Inflammatory macrophage treated with lipopolysaccharide for 4 hours (primary cell): ENCODE data around the gene IQUB.
"Not testable (repeated sequence)": the region's sequence is repeated elsewhere in the genome, so short reads cannot be mapped to it uniquely, and the experiment has no call there.

Experiments used
- DNase-seq: peaks from one replicate; pipeline ENCODE4 v3.0.0-alpha.2; 2020

The IQUB gene

DNA sequence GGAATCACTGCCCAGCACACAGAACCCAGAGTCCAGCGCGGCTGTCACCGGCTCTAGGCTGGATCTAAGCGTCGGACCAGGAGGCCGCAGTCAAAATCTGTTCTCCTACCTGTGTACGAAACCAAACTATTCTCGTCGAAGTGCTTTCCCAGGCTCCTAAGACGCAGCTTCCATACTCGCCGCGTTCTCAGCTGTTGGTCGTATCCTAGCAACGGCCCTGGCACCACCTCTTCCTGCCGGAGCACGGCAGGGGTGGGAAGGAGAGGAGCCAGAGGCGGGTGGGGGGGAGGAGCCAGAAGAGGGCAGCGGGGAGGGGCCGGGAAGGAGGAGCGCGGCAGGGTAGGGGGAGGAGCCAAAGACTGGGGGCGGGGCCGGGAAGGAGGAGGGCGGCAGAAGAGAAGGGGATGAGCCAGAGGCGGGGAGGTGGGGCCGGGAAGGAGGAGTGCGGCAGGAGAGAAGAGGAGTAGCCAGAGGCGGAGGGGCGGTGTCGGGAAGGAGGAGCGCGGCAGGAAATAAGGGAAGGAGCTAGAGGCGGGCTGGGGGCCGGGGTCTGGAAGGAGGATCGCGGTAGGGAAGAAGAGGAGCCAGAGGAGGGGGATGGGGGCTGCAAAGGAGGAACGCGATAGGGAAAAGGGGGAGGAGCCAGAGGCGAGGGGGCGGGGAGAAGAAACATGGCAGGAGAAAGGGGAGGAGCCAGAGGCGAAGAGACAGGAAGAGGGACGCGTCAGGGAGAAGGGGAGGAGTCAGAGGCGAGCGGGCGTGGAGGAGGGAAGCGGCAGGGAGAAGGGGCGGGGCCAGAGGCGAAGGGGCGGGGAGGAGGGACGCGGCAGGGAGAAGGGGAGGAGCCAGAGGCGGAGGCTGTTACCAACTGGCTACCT is at the start of gene IQUB:
IQUB (minus strand) TSS at position 213 of the 878 bp plus-strand sequence. CDS start 22,255 bp downstream, outside the sequence.
- DNase-seq: peak; percentile 98

DNA sequence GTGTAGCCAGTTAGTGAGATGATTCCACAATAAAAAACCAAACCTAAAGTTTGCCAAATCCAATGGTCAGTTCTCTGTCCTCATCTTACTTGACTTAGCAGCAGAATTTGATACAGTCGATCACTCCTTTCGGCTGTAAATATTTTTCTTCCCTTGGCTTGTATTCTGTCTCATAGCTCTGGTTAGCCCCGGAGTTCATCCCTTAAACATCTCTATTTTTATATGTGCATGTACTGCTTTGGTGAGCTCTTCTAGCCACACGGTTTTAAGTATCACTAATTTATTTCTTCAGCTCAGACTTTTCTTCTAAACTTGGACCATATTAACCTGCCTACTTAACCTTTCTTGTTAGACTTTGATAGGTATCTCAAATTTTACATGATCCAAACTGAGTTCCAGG is 49.4 kb upstream of the IQUB start:
- no peak for DNase-seq

DNA sequence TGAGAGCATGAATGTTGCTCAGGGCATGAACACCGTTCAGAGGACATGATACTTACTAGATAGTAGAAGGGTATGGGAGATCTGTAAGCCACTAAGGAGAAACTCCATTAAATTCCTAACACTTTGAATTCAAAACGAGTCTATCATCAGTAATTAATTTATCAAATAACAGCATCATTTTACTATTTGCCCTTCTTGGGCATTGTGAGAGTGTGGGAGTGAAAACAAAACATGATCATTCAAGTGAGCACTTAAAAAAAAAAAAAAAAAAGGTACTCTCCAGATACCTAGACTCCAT is 46.7 kb upstream of the IQUB start:
- DNase-seq: no peak

DNA sequence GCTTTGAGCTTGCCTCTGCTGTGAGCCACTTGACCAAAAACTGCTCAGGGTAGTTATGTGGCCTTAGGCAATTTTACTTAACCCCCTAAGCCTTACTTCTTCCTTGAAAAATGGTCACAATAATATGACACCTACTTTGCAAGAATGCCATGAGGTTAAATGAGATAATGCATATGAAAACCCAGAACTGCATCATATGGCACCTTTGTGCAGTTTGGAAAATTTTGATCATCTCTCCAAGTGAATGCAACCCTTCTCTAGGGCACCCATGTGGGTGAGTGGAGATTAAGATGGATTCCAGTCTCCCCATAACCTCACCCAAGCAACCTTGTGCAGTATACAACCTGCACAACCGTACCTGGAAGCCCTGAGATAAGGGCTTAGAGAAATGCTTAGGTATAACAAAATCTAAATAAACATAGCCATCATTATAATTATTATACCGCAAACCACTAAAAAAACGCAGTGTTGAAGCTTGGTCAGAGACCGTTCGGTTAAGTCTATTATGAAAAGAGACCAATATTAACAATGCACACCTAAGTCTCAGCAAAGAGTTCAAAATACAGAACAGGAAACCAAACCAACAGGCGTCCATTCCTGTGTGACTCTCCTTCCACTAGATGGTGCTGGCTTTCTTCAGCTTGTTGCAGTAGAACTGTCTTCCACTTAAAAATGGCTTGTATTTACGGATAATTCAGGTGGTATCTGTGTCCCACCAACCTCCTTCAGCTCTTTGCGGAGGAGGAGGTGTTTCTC is 46.2 kb upstream of the IQUB start:
- peak; percentile 10 for DNase-seq

DNA sequence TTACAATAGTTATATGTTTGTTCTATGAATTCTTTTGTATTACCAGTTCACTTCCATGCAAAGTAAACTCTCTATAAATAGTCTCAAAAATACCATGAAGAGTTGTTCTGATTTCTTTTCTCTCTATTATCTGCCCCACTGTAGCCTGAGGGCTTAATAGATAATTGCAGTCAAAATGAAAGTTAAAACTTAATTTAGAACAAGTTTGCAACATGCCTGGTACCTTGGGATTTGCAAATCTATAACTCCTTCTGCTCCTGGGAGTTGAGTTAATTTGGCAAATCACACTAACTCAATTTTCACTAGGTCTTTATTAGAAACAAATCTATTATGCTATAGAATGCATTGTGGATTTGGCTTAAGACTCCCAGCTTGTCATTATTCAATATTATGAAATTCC is 45.0 kb upstream of the IQUB start:
- no peak for DNase-seq

DNA sequence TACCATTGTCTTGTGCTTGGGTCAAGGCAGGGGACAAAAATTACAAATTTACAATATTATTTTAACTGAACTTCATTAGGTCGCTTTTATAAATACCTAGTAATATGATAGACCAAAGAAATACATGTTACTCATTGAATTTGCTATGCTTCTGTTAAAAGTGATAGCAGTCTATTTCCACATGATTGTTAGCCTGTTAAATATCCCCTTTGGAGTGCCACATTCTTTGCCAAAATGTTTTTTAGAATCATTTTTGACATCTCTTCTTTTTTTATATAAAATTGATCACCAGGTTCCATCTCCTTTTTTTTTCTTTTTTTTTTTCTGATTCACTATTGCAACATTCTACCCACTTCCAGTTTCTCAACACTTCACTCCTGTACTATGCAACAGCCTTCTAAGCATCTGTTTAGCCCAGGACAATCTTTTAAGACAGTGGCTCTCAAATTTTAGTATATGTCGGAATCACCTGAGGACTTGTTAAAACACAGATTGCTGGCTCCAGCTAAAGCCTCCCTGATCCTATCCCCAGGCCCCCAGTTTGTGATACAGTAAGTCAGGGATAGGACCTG is 39.6 kb upstream of the IQUB start:
- no peak for DNase-seq

DNA sequence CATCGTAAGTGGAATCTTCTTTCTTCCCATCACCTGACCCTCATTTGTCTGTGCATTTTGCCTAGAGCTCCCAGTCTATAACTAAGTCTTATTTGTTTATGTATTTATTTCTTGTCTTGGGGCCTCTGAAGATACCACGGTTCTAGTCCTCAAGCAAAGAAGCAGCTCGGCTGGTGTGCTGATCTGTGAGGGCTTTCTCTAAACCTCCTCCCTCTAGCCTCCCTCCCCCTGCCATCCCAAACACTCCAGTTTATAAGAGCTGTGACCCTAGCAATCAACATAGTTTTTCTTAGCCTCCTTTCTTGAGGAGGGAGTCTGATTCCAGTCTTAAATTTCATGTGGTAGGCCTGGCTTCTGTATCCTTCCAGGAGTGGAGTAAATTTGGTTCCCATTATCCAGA is 38.9 kb upstream of the IQUB start:
- no peak for DNase-seq

DNA sequence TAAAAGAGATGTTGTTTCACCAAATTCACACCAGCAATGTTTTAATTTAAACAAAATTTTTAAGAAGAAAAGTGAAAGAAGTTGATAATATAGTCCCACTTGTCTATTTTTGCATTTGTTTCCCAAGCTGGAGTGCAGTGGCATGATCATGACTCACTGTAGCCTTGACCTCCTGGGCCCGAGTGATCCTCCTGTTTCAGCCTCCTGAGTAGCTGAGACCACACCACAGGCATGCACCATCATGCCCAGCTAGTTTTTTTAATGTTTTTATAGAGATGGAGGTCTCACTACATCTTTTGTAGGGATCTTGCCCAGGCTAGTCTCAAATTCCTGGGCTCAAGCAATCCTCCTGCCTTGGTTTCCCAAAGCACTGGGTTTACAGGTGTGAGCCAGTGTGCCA is 37.3 kb upstream of the IQUB start:
- DNase-seq: peak; percentile 10

DNA sequence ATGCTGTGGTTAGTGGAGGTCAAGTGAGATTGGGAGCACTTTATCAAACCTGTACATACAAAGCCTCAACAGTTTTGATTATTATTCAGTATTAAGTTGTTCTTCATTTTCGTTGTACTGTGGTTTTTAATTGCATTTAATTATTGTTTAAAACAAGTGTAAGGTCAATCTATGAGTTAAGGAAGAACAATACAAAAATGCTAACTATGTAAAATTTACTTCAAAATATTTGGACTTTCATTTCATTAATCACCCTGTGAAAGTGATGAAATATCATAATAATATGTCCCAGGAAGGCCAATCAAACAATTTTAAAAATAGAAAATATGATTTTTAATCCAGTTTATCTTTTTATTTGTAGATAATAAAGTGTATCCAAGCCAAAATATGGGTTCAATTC is 36.8 kb upstream of the IQUB start:
- no peak for DNase-seq

DNA sequence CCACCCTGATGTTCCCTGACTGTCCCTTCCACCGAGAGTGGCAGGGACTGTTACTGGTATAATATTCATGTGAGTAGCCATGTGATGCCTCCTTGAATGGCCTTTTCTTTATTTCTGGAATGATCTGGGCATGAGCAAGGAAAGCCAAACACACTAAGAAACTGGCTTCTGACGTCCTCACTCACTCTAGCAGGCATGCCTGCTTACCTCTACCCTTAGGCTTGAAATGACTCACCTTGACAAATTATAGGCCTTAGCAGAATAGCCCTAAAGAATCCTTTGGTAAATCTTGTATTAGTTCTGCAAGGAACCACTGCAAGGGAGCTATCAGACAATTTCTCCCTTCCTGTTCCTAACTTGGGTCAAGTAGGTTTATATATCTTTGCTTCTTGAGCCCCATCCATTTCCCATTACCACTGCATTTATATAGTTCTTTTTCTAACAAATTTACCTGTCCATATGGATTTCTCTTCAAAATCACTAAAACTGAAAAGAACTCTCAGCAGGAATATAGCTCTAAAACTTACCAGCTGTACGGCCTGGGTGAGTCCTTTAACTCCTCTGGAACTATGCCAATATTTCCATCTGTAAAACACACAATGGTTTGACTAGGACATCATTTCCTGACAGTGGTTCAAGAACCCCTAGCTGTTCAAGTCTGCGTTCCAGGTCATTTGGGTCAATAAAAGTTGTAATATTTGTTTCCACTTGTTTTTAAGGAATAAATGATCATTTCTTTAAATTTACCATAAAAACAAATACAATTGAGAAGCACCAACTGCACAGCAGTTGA is 36.2 kb upstream of the IQUB start:
- no peak for DNase-seq

DNA sequence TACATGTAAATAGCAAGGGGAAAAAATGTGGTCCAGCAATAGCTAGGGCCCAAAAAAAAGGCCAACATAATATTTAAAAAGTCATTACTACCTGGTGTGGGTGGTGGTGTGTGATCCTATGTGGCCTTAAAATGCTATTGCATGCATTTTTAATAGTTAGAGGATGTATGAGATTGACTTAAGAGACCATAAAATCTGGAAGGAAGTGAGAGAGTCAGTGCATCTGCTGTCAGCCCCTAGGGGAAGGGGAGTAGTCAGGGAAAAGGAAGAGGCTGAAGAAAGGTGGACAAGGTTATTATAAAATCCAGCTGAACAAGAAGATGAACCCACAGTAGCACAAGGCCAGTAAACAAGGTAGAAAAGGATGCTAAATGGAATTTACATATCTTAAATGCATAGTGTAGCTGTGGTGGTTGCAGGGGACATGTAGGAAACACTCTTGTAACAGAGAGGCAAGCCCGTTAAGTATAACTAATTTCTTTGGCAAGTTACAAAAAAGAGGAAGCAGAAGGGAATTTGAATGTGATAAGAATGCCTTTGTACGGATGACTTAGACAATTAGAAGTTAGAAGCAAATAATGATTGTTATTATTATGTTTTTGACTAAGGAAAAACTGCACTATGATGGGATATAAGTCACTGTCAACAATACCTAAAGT is 35.1 kb upstream of the IQUB start:
- no peak for DNase-seq

DNA sequence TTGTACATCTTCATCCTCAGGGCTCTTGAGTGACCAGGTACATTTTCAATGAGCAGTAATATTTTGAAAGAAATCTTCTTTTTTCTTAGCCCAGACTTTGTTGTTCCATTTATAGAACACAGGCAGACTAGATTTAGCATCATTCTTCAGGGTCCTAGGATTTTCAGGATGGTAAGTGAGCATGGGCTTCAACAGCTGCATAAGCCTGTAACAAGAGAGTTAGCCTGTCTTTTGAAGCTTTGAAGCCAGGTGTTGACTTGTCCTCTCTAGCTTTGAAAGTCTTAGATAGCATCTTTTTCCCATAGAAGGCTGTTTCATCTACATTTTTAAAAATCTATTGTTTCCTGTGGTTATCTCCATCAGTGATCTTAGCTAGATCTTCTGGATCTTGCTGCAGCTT is 27.7 kb upstream of the IQUB start:
- no peak for DNase-seq

DNA sequence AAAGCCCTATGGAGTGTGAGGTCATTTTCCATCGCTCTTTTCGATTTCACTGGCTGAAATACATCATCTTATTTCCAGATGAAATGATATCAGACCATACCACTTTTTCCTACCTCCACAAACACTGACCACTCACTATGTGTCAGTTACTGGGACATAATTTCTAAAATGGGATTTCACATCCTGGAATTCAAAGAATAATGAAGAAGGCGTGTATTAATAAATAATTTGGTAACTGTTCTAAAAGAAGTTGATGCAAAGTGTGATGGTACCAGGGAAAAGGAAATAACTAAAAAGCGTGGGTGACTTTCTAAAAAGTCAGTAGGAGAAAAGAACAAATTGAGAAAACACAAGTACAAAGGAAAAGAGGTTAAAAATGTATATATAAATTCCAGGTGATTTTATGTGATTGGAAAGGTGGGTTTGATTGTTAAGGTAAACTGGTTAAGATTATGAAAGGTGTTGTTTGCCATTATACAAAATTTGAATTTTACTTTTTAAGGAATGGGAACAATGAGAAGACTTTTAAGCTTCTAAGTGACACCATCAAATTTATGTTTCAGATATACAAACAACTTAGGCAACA is 24.0 kb upstream of the IQUB start:
- DNase-seq: no peak

DNA sequence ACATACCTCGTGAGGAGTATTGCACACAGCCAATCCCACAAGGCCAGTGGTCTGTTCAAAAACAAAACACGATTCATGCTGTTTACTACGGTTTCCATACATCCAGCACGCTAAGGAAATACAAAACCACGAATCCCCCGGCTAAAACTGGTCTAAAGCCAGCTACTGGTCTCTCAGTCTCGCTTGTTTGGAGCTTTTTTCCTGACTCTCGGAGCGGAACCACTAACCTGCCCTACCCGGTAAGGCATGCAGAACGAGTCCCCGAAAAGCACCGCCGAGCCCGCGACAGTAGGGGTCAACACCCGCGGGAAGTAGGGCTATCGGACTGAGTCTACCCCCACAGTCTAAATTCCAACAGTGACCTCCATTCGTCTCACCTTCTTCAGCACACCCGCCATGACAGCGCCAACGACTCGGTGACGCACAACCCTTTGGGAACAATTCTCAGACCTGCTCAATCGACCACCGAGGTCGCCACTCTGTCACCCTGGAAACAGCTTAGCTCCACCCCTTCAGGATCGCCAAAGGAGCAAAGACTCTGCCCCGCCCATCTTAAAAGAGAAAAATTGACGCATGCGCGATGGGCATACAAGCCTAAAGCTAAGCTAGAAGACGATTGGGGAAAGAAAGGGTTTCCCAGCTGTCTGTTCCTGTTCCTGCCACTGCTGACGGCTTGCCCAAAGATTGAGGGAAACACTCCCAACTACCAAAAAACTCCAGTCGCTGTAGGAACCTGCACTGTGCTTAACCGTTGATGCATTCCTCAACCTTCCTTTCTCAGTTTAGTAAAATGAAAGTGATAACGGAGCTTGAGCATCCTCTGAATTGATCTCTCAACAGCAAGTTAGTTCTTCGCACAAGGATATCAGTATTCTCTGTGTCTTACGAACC is 23.2 kb upstream of the IQUB start, which contains the start of gene NDUFA5:
NDUFA5 (minus strand) TSS at position 421 of the 891 bp plus-strand sequence; CDS start at position 398, 23 bp downstream.
- peak; percentile 100 for DNase-seq

DNA sequence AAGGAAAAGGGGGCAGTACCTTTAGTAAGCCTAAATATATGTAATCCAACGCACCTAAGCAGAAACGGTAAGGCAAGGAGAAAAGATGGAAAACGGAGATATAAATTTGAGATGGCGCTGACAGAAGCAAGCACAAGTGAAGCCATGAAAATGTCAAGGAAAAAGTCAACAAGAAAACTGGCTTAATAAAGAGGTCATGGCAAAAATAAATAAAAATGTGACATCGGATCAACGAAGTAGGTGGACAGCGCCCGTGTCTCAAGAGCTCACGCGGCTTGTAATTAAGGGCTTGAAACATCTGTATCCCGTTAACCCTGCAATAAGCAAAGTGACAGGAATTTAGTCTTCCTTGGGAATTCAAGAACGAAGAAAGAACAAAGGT is 22.6 kb upstream of the IQUB start:
- DNase-seq: no peak

DNA sequence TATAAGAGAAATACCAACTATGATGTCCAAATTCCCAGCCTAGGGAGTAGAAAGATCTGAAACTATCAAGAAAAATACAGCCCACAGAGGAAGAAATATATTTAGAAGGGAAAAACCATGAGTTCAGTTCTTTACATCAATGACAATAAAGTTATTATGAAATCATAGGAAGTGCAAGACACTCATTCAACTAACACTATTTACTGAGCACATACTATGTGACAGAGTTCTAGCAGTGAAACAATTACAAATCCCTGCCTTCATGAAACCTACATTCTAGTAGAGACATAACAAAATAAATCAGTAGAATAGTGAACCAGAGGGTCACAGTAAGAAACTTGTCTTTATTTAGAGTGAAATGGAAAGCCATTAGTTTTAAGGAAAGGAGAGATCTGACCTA is 21.1 kb upstream of the IQUB start:
- DNase-seq: no peak

DNA sequence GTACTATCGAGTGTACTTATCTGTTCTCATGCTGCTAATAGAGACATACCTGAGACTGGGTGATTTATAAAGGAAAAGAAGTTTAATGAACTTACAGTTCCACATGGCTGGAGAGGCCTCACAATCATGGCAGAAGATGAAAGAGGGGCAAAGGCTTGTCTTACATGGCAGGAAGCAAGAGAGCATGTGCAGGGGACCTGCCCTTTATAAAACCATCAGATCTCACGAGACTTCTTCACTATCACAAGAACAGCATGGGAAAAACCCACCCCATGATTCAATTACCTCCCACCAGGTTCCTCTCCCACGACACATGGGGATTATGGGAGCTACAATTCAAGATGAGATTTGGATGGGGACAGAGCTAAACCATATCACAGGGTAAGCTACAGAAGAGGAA is 18.8 kb upstream of the IQUB start:
- DNase-seq: no peak

DNA sequence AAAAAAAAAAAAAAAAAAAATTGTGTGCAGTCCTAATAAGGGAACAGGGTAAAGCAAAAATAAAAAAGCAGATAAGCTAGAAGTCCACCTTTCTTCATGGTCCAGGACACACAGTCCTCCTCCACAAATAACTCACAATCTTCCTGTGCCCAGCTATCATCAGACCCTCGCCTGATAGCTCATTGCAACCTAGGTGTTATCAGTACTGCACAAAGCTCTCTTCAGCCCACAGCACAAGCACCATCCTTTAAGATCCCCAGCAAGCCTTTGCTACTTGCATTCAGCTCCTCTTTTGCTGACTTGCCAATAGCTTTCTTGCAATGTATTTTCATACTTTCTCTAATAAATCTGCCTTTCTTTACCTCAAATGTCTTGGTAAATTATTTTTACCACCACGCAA is 18.2 kb upstream of the IQUB start:
- DNase-seq: no peak

DNA sequence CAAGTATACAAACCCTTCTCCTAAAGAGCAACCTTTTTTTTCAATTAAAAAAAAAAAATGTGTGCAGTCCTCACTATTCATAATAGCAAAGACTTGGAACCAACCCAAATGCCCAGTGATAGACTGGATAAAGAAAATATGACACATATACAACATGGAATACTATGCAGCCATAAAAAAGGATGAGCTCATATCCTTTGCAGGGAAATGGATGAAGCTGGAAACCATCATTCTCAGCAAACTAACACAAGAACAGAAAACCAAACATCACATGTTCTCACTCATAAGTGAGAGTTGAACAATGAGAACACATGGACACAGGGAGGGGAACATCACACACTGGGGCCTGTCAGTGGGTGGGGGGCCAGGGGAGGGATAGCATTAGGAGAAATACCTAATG is 17.7 kb upstream of the IQUB start:
- not testable (repeated sequence) for DNase-seq

DNA sequence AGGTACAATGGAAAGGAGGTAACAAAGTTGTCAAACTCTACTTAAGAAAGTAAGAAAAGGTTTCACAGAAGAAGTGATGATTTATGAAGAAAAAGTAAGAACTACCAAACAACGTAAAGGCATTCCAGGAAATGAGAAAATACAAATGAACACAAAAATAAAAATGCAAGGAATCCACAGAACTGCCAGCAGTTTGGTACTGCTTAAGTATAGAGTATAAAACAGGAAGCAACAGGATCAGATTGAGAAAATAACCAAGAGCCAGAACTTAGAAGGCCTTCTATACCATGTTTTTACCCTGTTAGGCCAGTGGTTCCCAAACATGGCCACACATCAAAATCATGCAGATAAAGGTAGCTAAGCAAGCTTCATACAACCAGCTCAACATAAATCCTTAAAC is 14.0 kb upstream of the IQUB start:
- no peak for DNase-seq

DNA sequence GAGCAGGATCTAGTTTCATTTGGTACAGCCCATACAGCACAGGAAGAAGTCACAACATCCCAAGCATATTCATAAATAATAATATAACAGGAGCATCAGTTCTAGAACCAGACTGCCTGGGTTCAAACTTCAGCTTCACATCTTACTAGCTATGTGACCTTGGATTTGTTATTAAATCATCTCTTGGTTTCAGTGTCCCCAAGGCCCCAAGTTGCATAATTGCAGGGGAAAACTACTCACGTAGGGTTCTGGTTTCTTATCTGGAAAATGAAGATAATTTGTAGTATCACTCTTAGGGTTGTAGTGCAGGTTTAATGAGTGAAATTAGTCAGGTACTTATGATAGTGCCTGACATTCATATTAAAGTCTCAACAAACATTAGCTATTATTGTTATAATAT is 5.5 kb upstream of the IQUB start:
- DNase-seq: no peak
